DMS79 treated with DMSO at 0.1 percent for 48 hours (cell line): Measurements from ENCODE around the gene SHISAL2B.
"Not testable (repeated sequence)": the region's sequence is repeated elsewhere in the genome, so short reads cannot be mapped to it uniquely, and the experiment has no call there.

Source experiments
- DNase-seq: peaks from one replicate; lab custom pipeline; 2025; lab: John Stamatoyannopoulos, UW

The SHISAL2B gene

DNA sequence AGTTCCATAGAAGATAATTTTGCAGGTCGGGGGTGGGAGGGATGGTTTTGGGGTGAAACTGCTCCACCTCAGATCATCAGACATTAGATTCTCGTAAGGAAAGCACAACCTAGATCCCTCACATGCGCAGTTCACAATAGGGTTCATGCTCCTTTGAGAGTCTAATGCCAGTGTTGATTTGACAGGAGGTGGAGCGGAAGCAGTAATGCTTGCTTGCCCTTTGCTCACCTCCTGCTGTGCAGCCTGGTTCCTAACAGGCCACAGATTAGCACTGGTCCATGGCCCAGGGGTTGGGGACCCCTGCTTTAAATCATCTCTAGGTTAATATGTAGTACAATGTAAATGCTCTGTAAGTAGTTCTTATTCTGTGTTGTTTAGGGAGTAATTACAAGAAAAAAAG is 10.5 kb downstream of the SHISAL2B start:
- DNase-seq = no peak

DNA sequence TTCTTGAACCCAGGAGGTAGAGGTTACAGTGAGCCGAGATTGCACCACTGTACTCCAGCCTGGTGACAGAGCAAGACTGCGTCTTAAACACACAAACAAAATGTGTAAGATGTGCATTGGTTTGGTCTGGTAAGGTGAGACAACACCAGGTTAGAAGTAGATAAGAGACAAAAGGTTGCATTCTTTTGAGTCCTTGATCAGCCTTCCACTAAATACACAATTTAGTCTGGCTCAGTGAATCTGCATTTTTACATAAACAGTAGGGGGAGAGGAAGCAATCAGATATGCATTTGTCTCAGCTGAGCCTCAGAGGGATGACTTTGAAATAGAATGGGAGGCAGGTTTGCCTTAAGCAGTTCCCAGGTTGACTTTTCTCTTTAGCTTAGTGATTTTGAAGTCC is 15.8 kb downstream of the SHISAL2B start:
- DNase-seq = not testable (repeated sequence)

DNA sequence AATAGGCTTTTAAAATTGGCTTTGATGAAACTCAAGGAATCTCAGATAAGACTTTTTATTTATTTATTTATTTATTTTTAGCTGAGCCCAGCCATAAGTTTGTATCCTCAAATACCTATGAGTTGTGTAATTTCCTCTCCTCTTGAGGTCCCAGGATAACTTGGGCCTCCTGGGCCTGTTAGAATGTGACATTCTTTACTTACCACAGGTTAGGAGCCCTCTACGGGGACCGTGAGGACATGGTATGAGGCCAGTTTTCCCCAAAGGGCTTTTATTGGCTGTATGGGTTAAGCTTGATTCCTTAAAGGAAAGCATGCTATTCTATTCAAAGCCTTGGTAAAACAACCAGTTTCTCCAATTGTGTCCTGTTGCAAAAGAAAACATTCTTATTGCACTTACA is 16.9 kb downstream of the SHISAL2B start:
- DNase-seq = no peak

DNA sequence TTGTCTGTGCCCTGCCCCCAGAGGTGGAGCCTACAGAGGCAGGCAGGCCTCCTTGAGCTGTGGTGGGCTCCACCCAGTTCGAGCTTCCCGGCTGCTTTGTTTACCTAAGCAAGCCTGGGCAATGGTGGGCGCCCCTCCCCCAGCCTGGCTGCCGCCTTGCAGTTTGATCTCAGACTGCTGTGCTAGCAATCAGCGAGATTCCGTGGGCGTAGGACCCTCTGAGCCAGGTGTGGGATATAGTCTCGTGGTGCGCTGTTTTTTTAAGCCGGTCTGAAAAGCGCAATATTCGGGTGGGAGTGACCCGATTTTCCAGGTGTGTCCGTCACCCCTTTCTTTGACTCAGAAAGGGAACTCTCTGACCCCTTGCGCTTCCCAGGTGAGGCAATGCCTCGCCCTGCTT is 24.2 kb downstream of the SHISAL2B start:
- DNase-seq = not testable (repeated sequence)

DNA sequence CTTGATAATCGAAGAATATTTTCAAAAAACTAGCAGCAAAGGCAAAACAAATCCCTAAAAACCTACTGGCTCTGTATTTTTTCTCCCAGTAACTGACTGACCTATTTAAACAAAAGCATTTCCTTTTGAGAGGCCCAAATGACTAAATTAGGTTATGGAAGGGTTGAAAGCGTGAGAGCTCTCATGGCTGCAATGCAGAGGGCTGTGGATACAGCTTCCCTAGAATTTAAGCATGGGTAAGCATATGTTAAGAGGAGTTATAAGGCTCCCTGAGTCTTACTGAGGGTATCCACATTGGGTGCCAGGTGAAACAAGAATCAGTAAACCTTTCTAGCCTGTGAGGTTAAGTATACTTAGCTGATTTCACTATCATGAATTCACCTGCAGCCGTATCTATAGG is 32.3 kb downstream of the SHISAL2B start:
- no peak for DNase-seq

DNA sequence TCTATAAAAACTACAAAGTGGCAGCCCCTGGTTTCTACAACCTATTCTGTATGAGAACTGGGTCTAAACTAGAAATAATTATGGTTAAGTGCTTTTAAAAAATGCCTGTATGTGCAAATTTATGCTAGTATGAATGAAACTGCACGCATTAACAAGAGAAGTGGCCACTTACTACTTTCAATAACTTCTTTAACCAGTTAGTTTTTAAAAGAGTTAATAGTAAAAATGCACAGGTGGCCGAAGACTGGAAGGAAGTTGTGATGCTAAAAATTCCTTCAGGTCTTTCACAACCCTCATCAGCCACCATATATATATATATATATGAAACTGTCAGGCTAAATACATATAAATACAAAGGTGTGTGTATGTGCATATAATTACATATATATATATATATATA is 36.8 kb downstream of the SHISAL2B start:
- DNase-seq = no peak

DNA sequence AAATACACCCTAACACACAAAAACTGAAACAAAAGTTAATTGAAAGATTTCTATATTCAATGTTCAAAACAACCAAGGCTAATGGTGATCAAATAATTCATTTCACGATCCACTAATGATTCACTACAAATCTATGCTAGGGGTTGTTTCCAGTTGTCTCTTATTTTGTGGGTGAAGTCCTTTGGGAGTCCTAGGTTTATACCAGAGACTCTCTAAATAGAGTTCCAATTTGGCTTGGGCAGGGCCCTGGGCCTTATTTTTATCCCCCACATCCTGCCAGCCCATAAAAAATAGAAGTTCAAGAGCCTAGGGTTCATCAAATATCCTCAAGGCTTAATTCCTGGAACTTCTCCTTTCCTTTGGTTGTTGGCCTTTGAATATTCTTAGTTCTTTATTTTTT is 52.1 kb downstream of the SHISAL2B start:
- no peak for DNase-seq

DNA sequence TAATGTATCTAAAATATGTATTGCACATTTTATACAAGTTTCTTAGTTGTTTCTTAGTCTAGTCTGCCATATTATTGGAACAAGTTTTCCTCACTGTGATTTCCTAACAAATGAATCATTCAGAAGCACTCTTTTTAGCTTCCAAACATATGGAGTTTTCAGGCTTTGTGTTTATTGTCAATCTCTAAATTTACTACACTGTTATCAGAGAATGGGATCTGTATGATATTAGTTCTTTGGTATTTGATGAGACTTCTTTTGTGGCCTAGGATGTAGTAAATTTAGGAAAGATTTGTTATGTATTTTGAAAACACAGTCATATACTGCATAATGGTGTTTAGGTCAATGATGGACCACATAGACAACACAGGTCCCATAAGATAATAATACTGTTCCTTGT is 52.5 kb downstream of the SHISAL2B start:
- DNase-seq = no peak

DNA sequence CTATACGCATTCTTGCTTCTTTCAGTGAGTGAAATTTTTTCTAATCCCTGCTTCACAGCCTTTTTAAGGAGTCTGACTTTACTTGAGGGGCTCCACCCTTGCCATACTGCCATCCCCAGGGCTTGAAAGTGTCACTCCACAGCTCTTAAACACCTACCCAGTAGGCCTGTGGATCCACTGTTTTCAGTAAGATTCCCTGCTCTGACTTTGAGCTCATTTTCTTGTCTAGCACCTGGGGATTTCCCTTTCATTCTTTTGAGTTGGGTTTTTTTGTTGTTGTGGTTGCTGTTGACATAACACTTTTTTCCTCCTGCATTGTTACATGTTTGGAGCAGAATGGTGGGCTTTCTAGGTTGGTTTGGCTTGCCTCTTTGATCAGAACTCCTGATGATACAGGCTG is 54.6 kb downstream of the SHISAL2B start:
- DNase-seq = no peak

DNA sequence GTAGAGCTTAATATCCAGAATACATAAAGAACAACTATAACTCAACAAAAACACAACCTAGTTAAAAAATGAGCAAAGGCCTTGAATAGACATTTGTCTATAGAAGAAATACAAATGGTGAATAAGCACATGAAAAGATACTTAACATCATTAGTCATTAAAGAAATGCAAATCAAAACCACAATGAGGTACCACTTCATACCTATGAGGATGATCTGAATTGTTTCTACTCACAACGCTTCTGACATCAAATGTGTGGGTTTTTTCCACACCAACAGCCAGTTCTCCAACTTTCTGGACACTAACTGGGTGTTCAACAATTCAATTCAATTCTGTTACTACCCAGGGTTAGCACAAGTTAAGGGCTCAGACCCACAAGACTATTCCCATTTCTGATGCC is 56.1 kb downstream of the SHISAL2B start:
- no peak for DNase-seq

DNA sequence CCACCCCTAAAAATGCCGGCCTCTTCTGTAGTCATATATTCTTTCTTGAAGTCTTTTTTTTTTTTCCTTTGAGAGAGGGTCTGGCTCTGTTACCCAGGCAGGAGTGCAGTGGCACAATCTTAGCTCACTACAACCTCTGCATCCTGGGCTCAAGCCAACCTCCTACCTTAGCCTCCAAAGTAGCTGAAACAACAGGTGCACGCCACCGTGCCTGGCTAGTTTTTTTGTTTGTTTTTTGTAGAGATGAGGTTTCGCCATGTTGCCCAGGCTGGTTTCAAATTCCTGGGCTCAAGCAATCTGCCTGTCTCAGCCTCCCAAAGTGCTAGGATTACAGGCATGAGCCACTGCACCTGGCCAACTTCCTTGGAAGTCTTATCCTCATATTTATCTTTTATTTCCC is 59.1 kb downstream of the SHISAL2B start:
- DNase-seq = no peak

DNA sequence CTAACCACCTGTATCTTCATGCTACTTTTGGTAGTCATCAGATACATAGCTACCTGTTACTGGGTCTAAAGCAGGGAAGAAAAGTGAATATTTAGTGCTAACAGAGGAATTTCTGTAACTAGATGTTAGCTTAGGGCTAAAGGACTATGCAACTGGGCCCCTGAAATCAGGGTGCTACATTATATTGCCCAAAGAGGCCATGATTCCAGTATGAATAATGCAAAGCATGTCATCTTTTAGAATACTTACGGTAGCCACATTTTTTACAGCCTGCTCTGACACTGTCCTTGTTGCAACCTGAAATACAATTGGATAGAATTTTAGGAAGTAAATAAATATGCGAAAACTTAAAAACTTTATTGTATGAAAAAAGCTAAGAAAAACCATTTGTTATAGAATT is 63.8 kb downstream of the SHISAL2B start:
- DNase-seq = no peak

DNA sequence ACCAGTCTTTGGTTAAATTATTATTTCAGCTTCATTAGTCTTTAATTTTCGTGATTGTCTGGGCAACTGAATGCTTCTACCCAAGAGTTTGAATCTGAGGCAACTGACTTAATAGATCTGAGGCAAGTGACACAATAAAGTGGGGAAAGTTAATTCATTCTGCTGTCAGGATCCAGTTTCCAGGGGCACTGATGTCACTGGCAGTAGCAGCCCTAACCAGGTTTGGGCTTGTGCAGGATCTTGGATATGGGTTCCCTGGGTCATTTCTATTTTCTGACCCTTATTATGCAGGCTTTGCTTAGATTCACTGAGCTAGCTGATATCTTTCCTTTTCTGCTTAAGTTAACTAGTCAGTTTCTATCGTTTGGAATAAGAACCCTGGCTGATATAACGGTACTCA is 68.6 kb downstream of the SHISAL2B start:
- no peak for DNase-seq

DNA sequence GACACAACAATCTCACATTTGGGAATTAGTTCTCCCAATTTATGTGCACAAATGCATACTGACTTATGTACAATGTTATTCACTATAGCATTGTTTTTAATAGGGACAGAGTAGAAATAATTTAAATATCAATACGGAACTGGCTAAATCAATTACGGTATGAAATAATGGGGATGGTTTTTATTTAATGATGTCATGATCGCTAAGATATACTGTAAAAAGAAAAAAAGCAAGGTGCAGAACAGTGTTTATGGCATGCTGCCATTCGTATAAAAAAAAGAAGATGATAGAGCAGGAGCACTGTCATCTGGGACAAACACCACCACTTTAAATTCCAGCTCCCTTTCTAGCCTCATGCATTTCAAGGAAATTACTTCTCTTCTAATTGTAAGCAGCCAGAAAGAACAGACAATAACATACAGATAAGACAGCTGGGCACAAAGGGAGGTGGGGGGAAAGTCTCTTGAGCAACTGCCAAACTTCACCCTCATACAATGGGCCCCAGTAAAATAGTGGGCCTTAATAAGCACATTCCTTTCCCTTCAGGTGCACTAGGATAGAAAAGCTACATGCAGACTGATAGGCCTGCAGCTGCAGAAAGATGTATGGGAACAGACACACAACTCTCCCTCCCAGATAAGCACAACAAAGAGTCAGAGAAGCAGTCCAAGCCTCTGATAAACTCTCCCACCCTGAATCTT is 69.8 kb downstream of the SHISAL2B start:
- no peak for DNase-seq

DNA sequence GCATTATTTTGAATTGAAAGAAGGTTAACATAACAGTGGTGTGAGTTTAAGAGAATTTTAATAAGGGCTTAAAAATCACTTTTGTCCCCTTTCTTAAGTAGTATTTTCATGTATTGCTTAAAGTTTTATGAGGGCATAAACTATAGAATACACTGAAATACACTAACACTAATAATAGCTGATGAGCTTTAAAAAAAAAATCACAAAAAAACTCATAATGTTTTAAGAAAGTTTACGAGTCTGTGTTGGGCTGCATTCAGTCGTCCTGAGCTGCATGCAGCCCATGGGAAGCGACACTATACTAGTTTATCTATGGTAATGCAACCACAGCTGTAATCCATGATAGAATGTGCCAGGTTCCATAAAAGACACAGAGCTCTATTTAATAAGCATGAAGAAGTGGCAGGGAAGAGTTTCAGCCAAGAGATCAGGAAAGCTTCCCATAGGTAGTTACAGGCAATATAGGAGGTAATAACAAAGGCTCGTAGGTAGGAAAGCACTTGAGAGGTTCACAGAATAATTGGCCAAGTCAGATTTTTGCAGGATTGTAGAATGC is 73.7 kb downstream of the SHISAL2B start:
- DNase-seq = no peak

DNA sequence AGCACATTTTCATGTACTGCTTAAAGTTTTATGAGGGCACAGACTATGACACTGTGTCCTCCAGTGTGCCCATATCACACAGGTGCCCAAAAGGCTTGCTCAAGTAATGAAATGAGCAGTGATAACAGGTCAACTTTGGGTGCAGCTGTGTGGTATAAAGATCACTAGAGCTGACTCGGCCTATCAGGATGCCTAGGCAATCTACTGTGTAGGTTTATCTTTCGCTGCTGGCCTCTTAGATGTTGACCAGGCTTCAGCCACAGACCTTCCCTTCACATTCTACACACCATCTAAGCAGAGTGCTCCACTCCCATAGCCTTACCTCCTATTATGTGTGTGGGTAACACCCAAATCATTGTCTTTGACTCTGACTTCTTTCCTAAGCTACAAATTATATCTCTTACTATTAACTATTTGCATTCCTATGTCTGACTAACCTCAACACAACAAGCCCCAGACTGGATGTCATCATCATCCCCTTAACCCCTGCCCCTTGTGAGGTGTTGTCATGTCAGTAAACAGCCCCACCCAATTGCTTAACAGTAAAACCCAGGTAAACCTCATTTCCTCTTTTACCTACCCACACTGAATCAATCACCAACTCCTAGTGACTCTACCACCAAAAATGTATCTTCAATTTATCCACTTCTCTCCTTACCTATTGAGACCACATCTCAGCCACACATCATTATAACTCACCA is 75.7 kb downstream of the SHISAL2B start:
- DNase-seq = no peak

DNA sequence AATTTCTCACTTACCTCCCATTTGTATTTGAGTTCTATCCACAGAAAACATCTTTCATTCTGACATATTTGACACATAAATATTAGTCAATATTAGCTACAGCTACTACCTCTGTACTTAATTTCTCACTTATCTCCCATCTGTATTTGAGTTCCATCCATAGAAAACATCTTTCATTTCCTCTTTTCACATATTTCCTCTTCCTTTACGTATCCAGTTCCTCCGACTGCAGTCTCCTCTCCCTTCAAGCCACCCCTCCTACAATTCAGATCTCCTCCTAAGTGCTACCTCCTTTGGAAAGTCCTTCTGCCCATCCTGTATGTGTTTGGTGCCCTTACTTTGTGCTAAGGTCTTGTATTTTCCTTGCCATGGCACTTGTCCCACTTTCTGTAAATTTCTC is 76.6 kb downstream of the SHISAL2B start:
- no peak for DNase-seq
